Central memory CD8-positive, alpha-beta T cell (primary cell): ENCODE measurements around the gene CLDN8.

ENCODE experiments used
- ATAC-seq: fragments of 150-1000 bp; cut with Tn5 transposase; replicated peaks from 2 replicates; pipeline ENCODE4 v1.10.0; 2022; ENCODE audit warnings: mild to moderate bottlenecking, moderate FRiP score, moderate number of reproducible peaks; ENCODE audit not compliant: poor library complexity, severe bottlenecking; ENCODE audit errors: extremely low read depth
- DNase-seq, 2 donors: peaks; one replicate each; pipeline ENCODE4 v3.0.0; 2021; ENCODE audit warnings: low spot score in 2 of 2
- H3K27ac Mint-ChIP-seq: one replicate; pipeline ENCODE4 v1.8.0; 2022; ENCODE audit warnings: low read depth, mild to moderate bottlenecking, moderate library complexity, mixed read lengths
- H3K27me3 Mint-ChIP-seq: one replicate; pipeline ENCODE4 v1.8.0; 2022; ENCODE audit warnings: mixed read lengths
- H3K36me3 Mint-ChIP-seq: one replicate; pipeline ENCODE4 v1.8.0; 2022; ENCODE audit warnings: mild to moderate bottlenecking, moderate library complexity, mixed read lengths; ENCODE audit not compliant: insufficient read depth
- H3K4me1 Mint-ChIP-seq: one replicate; pipeline ENCODE4 v1.8.0; 2022; ENCODE audit warnings: mixed read lengths
- H3K4me3 Mint-ChIP-seq: one replicate; pipeline ENCODE4 v1.8.0; 2022; ENCODE audit warnings: mild to moderate bottlenecking, moderate library complexity, mixed read lengths
- H3K9me3 Mint-ChIP-seq: one replicate; pipeline ENCODE4 v1.8.0; 2022; ENCODE audit warnings: mixed read lengths

CLDN8 gene

DNA sequence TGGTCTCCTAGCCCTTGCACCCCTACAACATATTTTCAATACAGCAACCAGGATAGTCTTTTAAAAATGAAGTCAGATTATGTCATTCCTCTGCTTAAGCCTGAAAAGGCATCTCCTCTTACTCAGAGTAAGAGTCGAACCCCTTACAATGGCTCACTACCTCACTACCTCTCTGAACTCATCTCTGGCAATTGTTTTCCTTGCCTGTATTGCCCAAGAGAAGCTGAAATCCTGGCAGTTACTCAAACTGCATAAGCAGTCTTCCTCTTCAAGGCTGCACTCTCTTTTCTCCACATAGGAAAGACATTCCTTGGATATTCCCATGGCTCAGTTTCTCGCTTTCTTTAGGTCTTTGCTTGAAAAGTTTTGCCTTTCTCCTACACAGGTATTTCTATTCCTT lies 22.7 kb downstream of the CLDN8 start:
- ATAC-seq (no peak), DNase-seq (no peak)
- peaks cover 29% of the 10 kb centered on the region for H3K9me3 Mint-ChIP-seq
- no peak overlapping the region for H3K4me3 Mint-ChIP-seq
- no peaks in the 10 kb centered on the region for H3K27me3 Mint-ChIP-seq
- no peaks in the 10 kb centered on the region for H3K36me3 Mint-ChIP-seq
- no peaks in the 10 kb centered on the region for H3K4me1 Mint-ChIP-seq
- H3K27ac Mint-ChIP-seq, result no peak overlapping the region

- Mint-ChIP-seq H3K36me3 (no peaks in the 10 kb centered on the region), H3K9me3 (peaks cover 34% of the 10 kb centered on the region), H3K4me3 (no peak overlapping the region), H3K27me3 (no peaks in the 10 kb centered on the region), H3K4me1 (no peaks in the 10 kb centered on the region), H3K27ac (no peak overlapping the region)
- DNase-seq (no peak), ATAC-seq (no peak)
Observed at GRCh38 chr21:30190554-30190953, 25.3 kb downstream of the CLDN8 start.

- H3K4me3 Mint-ChIP-seq, result no peak overlapping the region
- no peak for DNase-seq
- no peaks in the 10 kb centered on the region for H3K4me1 Mint-ChIP-seq
- H3K9me3 Mint-ChIP-seq, result peaks cover 34% of the 10 kb centered on the region
- no peaks in the 10 kb centered on the region for H3K36me3 Mint-ChIP-seq
- no peak overlapping the region for H3K27ac Mint-ChIP-seq
- ATAC-seq, result no peak
- H3K27me3 Mint-ChIP-seq, result no peaks in the 10 kb centered on the region
Observed at GRCh38 chr21:30189773-30190172, 26.1 kb downstream of the CLDN8 start.

- Mint-ChIP-seq H3K27me3 (no peaks in the 10 kb centered on the region), H3K4me1 (no peaks in the 10 kb centered on the region), H3K27ac (no peak overlapping the region), H3K4me3 (no peak overlapping the region), H3K9me3 (peaks cover 14% of the 10 kb centered on the region), H3K36me3 (no peaks in the 10 kb centered on the region)
- ATAC-seq (no peak), DNase-seq (no peak)
Observed at GRCh38 chr21:30186242-30186641, 29.7 kb downstream of the CLDN8 start.

GRCh38 chr21:30168086-30168485 lies 47.8 kb downstream of the CLDN8 start:
- no peak for ATAC-seq
- H3K9me3 Mint-ChIP-seq, result peaks cover 11% of the 10 kb centered on the region
- no peaks in the 10 kb centered on the region for H3K27me3 Mint-ChIP-seq
- H3K4me1 Mint-ChIP-seq, result no peaks in the 10 kb centered on the region
- no peaks in the 10 kb centered on the region for H3K36me3 Mint-ChIP-seq
- H3K4me3 Mint-ChIP-seq, result no peak overlapping the region
- no peak overlapping the region for H3K27ac Mint-ChIP-seq
- DNase-seq, result no peak

GRCh38 chr21:30166705-30167104 lies 49.2 kb downstream of the CLDN8 start, which contains the start of gene CLDN17:
CLDN17 (minus strand) TSS chr21:30166805; CDS start chr21:30166617, 188 bp downstream.
- Mint-ChIP-seq H3K9me3 (peaks cover 11% of the 10 kb centered on the region), H3K27me3 (no peaks in the 10 kb centered on the region), H3K4me1 (no peaks in the 10 kb centered on the region), H3K4me3 (no peak within 1 kb of the TSS), H3K36me3 (no peaks in the 10 kb centered on the region), H3K27ac (no peak within 1 kb of the TSS)
- ATAC-seq, result no peak
- no peak for DNase-seq

- no peaks in the 10 kb centered on the region for H3K36me3 Mint-ChIP-seq
- no peaks in the 10 kb centered on the region for H3K27me3 Mint-ChIP-seq
- H3K27ac Mint-ChIP-seq, result no peak overlapping the region
- ATAC-seq, result no peak
- no peaks in the 10 kb centered on the region for H3K4me1 Mint-ChIP-seq
- DNase-seq, result no peak
- peaks cover 11% of the 10 kb centered on the region for H3K9me3 Mint-ChIP-seq
- H3K4me3 Mint-ChIP-seq, result no peak overlapping the region
Observed at GRCh38 chr21:30166171-30166570, 49.7 kb downstream of the CLDN8 start.

DNA sequence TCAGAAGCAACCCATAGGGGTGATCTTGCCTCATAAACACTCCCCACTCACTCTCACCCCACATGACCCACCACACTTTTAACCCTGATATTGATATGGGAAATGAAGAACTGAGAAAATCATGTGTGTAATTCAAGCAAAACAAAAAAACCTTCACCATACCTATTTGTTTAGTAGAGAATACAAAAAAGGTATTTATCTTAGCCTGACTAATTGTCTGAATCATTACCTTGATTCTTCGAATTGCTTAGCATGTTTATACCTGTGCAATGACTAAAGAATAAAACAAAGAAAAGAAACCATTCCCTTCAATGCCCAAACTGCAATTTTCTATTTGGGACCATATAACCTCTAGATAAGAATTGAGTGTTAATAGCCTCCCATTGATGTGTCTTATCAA lies 51.1 kb downstream of the CLDN8 start:
- DNase-seq, result no peak
- Mint-ChIP-seq H3K27ac (no peak overlapping the region), H3K27me3 (no peaks in the 10 kb centered on the region), H3K4me3 (no peak overlapping the region), H3K4me1 (no peaks in the 10 kb centered on the region), H3K9me3 (peaks cover under 1% of the 10 kb centered on the region), H3K36me3 (no peaks in the 10 kb centered on the region)
- ATAC-seq, result no peak
